Cardiac muscle cell (in vitro differentiated cells and primary cell): ENCODE measurements around the gene PDE6A. TPM values are rescaled to one million over a fixed set of nuclear protein-coding genes. Genes with fewer than 3 reads are reported as not detected.

Experiments used
- DNase-seq, 2 donors: peaks; one replicate each; pipeline versions ENCODE4 v3.0.0 to v3.0.0-alpha.2; 2010 to 2017; ENCODE audit warnings: low read depth in 1 of 2, low spot score in 1 of 2
- H3K27ac ChIP-seq: fragments of 200-600 bp; sonication (generic); 2 replicates; pipeline ENCODE4 v1.5.1; 2016
- H3K27me3 ChIP-seq: fragments of 200-600 bp; sonication (generic); 2 replicates; pipeline ENCODE4 v1.6.0; 2016; ENCODE audit warnings: control low read depth
- H3K36me3 ChIP-seq: fragments of 200-600 bp; sonication (generic); 2 replicates; pipeline ENCODE4 v1.5.1; 2016; ENCODE audit warnings: control low read depth
- H3K4me1 ChIP-seq: fragments of 200-600 bp; sonication (generic); 2 replicates; pipeline ENCODE4 v1.8.1; 2017; ENCODE audit warnings: low read depth, mild to moderate bottlenecking, mixed run types
- H3K4me3 ChIP-seq: fragments of 200-600 bp; sonication (generic); 2 replicates; pipeline ENCODE4 v1.5.1; 2016; ENCODE audit warnings: mild to moderate bottlenecking
- H3K9me3 ChIP-seq: fragments of 200-600 bp; sonication (generic); 2 replicates; pipeline ENCODE4 v1.5.1; 2017; ENCODE audit warnings: low read depth, mild to moderate bottlenecking, control low read depth
- CTCF ChIP-seq: IDR thresholded peaks from 2 replicates; pipeline ENCODE4 v1.5.1; 2012; ENCODE audit warnings: low read depth, mild to moderate bottlenecking, low read length
- polyA plus RNA-seq: library from polyadenylated mRNA; unstranded; fragments of >200 nt; fragmentation: Nextera tagmentation; extraction: Ambion mirVana; gene quantifications from 2 replicates; pipeline ENCODE4 v1.2.1, GENCODE V29; 2016
- total RNA-seq: library from RNA; depleted of rRNA; stranded (reverse); fragments of >200 nt; gene quantifications from 2 replicates; pipeline ENCODE4 v1.2.3, GENCODE V29; 2016

The PDE6A gene
- total and polyA plus RNA-seq, 2 experiments from 2014 or later, result not detected

- Histone ChIP-seq H3K27me3 (no peaks in the 10 kb centered on the region), H3K4me1 (peaks cover 29% of the 10 kb centered on the region), H3K36me3 (no peaks in the 10 kb centered on the region), H3K27ac (no peak overlapping the region), H3K9me3 (no peaks in the 10 kb centered on the region), H3K4me3 (no peak overlapping the region)
- DNase-seq, result no peak
- no peak for TF ChIP-seq CTCF
Observed at GRCh38 chr5:149941795-149942194, 2.8 kb downstream of the PDE6A start.

GRCh38 chr5:149940941-149941644 is 3.5 kb downstream of the PDE6A start:
- Histone ChIP-seq H3K27ac (no peak overlapping the region), H3K36me3 (no peaks in the 10 kb centered on the region), H3K4me3 (no peak overlapping the region), H3K4me1 (peaks cover 29% of the 10 kb centered on the region), H3K27me3 (no peaks in the 10 kb centered on the region), H3K9me3 (no peaks in the 10 kb centered on the region)
- no peak for TF ChIP-seq CTCF
- no peak for DNase-seq

GRCh38 chr5:149940077-149940574 is 4.5 kb downstream of the PDE6A start:
- Histone ChIP-seq H3K27me3 (no peaks in the 10 kb centered on the region), H3K27ac (no peak overlapping the region), H3K4me3 (no peak overlapping the region), H3K9me3 (no peaks in the 10 kb centered on the region), H3K36me3 (no peaks in the 10 kb centered on the region), H3K4me1 (peaks cover 27% of the 10 kb centered on the region)
- DNase-seq, result peak in 1 of 2 donors; percentile 87
- TF ChIP-seq CTCF, result no peak

GRCh38 chr5:149939546-149939945 is 5.0 kb downstream of the PDE6A start:
- H3K36me3 ChIP-seq, result no peaks in the 10 kb centered on the region
- no peaks in the 10 kb centered on the region for H3K9me3 ChIP-seq
- H3K4me1 ChIP-seq, result peaks cover 25% of the 10 kb centered on the region
- no peaks in the 10 kb centered on the region for H3K27me3 ChIP-seq
- no peak for TF ChIP-seq CTCF
- peak overlapping the region; percentile 23 for H3K27ac ChIP-seq
- peak in 1 of 2 donors; percentile 16 for DNase-seq
- no peak overlapping the region for H3K4me3 ChIP-seq

GRCh38 chr5:149938791-149939358 is 5.7 kb downstream of the PDE6A start:
- Histone ChIP-seq H3K27me3 (no peaks in the 10 kb centered on the region), H3K9me3 (no peaks in the 10 kb centered on the region), H3K4me3 (no peak overlapping the region), H3K27ac (peak overlapping the region; percentile 73), H3K4me1 (peaks cover 25% of the 10 kb centered on the region), H3K36me3 (no peaks in the 10 kb centered on the region)
- peak in 1 of 2 donors; percentile 73 for DNase-seq
- no peak for TF ChIP-seq CTCF
